Pons (tissue), 1 donor: Measurements from ENCODE around the gene ESRRA.

Experiments used
- DNase-seq: peaks from one replicate; pipeline ENCODE4 v3.0.0-alpha.2; 2016; ENCODE audit warnings: low spot score

Gene ESRRA

GRCh38 chr11:64333556-64333955 lies 28.2 kb downstream of the ESRRA start:
- DNase-seq = no peak

DNA sequence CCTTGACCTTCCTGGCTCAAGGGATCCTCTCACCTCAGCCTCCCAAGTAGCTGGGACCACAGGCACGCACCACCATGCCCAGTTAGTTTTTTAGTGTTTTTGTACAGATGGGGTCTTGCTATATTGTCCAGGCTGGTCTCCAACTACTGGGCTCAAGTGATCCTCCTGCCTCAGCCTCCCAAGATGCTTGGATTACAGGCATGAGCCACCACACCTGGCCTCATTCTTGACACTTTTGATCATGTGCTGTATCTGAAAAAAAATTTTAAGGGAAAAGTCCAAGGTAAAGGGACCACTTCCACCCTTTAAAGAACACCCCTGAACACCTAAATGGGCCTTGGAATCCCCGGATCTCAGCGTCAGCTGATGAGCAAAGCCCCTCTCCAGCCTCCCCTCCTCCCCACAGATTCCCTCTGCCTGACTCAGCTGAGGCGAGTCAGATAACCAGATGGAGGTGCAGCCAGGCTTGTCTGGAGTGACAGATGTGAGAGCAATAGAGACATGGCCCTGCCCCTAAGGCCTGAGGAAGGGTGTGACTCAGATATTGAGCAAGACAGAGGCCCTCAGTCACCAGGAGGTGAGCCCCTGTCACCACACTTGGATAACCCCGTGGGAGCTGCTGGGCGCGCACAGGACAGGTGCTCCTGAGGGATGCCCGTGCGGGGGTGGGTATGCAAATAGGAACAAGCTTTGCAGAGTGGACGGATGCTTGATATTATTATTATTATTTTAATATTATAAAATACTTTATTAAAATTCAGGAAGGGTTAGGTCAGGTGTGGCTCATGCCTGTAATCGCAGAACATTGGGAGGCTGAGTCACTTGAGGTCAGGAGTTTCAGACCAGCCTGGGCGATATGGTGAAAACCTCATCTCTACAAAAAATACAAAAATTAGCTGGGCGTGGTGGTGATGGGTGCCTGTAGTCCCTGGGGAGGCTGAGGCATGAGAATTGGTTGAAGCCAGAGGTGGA lies 29.7 kb downstream of the ESRRA start:
- no peak for DNase-seq

- no peak for DNase-seq
Observed at GRCh38 chr11:64337538-64338249, 32.4 kb downstream of the ESRRA start.

- no peak for DNase-seq
Observed at GRCh38 chr11:64338716-64339115, 33.4 kb downstream of the ESRRA start.

DNA sequence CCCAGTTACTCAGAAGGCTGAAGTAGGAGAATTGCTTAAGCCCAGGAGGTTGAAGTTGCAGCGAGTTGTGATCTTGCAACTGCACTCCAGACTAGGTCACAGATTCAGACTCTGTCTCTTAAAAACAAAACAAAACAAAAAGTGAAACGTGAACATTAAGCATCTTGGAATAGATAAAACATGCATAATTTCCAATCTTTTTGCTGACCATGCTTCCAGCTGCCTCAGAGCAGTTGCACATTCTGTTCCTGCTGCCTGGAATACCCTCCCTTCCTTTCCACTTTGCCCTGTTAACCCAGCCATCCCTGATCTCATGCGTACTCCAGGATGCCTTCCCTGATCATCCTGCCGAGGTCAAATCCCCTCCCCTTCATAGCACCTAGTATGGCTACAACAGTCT lies 34.0 kb downstream of the ESRRA start:
- DNase-seq = no peak

GRCh38 chr11:64339754-64340408 lies 34.6 kb downstream of the ESRRA start, which contains the start of gene CCDC88B:
Gene CCDC88B (plus strand): TSS chr11:64340204. CDS start chr11:64340267, 63 bp downstream.
- peak; percentile 45 for DNase-seq

DNA sequence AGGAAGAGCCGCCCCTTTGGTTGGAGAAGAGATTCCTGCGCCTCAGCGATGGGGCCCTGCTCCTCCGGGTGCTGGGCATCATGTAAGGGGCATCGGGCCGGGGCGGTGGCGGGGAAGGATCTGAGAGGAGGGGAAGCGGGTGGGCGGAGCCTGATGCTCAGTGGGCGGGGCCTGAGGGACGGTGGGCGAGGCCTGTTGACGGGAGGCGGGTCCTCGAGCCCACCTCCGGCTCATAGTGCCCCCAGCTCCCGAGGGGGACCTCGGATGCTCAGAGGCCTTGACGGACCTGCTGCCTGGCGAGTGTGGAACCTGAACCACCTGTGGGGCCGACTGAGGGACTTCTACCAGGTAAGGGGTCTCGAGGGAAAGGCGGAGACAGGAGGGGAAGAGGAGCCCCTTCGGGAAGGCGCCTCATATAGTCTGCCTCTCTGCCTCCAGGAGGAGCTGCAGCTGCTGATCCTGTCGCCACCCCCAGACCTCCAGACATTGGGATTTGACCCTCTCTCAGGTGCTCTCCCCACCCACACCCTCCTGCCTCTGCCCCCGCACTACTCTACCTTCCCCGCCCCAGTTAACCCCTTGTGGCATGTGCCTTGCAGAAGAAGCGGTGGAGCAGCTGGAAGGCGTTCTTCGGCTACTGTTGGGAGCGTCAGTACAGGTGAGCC lies 35.5 kb downstream of the ESRRA start:
- no peak for DNase-seq

- DNase-seq = no peak
Observed at GRCh38 chr11:64341429-64341828, 36.1 kb downstream of the ESRRA start.

DNA sequence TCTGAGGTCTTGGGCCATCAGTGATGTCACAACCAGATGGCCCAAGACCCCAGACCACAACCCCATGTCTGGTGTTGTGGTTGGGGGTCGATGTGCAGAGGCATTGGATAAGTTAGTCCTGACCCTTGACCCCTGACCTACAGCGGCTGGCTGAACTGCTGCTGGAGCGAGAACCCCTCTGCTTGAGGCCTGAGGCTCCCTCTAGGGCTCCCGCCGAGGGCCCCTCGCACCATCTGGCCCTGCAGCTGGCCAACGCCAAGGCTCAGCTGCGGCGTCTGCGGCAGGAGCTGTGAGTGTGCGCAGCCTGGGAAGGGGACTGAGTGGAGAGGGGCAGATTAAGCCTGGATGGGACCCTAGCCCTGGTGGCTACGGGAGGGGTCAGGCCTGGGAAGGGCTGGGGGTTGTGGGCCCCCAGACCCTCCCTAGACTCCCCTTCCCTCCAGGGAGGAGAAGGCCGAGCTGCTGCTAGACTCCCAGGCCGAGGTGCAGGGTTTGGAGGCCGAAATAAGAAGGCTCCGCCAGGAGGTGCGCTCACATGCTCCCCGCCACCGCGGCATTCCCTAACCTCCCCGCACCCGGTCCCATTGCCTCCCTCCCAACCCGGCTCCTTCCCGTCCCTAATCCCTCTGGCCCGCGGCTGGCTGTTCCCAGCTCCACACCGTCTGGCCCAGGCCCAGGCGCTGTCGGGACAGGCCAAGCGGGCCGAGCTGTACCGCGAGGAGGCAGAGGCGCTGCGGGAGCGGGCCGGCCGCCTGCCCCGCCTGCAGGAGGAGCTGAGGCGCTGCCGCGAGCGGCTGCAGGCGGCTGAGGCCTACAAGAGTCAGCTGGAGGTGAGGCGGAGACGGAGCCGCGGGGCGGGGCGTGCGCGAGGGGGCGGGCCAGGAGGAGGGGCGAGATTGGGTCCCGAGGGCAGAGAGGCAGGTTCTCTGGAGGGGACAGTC lies 36.8 kb downstream of the ESRRA start:
- peak; percentile 58 for DNase-seq

- DNase-seq = no peak
Observed at GRCh38 chr11:64342869-64343745, 37.8 kb downstream of the ESRRA start.

- no peak for DNase-seq
Observed at GRCh38 chr11:64343767-64344559, 38.6 kb downstream of the ESRRA start.

GRCh38 chr11:64344787-64345186 lies 39.5 kb downstream of the ESRRA start:
- DNase-seq = no peak

GRCh38 chr11:64347193-64347867 lies 42.0 kb downstream of the ESRRA start:
- no peak for DNase-seq

DNA sequence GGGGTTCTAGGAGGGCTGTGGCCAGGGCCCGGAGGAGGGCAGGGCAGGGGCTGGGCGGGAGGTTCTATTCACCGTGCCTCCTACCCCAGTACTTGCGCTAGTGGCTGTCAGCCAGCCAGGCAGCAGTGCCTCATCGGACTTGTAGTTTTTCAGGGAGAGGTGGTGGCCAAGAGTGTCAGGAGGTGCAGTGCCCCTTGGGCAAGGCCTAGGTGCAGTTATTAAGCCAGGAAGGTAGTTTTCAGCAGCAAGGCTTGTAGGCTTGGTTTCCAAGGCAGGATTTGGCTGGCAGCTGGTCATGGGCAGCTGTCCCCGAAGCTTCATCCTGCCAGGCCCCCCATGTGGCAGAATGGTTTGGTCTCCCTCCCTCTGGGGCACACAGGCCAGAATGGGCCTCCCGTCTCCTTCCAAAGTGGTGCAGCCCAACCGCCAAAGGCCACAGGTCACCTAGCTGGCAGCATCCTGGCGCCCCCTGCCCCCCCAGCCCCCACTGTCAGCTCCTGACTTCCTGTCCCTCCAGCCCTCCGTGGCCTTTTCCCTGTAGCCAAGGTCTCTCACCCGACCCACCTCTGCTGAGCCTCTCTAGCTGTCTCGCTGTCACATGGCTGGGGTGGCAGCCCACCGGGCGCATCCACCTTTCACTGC lies 43.2 kb downstream of the ESRRA start:
- DNase-seq = no peak

- no peak for DNase-seq
Observed at GRCh38 chr11:64349025-64349387, 43.7 kb downstream of the ESRRA start.

GRCh38 chr11:64349404-64349803 lies 44.1 kb downstream of the ESRRA start:
- no peak for DNase-seq

- DNase-seq = no peak
Observed at GRCh38 chr11:64351136-64351631, 45.9 kb downstream of the ESRRA start.
